ENCODE measurements around the gene MDFIC2.

- TF ChIP-seq JUNB (IDR thresholded peaks at IDR 0.05) (no peak), HEYL (CRISPR knock-in tag; IDR thresholded peaks at IDR 0.05) (no peak), POLR2A (IDR thresholded peaks at IDR 0.05; ENCODE audit: low read length) (no peak), NR3C1 (IDR thresholded peaks at IDR 0.05) (no peak), GATA3 (IDR thresholded peaks at IDR 0.05; ENCODE audit: borderline replicate concordance) (no peak), CTCF (IDR thresholded peaks at IDR 0.05) (no peak), MAX (IDR thresholded peaks at IDR 0.05) (no peak), EP300 (IDR thresholded peaks at IDR 0.05) (no peak), RFX5 (IDR thresholded peaks at IDR 0.05) (no peak), SMC3 (IDR thresholded peaks at IDR 0.05) (no peak)
These were observed 162.6 kb downstream of the MDFIC2 start for GRCh38 chr3:70149714-70150400.
